ENCODE results near the gene ZNRF2.

Gene ZNRF2

GRCh38 chr7:30322271-30323005 is 38.0 kb downstream of the ZNRF2 start:
- DNase-seq = no peak

- no peak for DNase-seq
Observed at GRCh38 chr7:30323006-30323355, 38.6 kb downstream of the ZNRF2 start.

- no peak for DNase-seq
Observed at GRCh38 chr7:30327813-30328212, 43.4 kb downstream of the ZNRF2 start.

GRCh38 chr7:30328381-30328780 is 44.0 kb downstream of the ZNRF2 start:
- DNase-seq = no peak

DNA sequence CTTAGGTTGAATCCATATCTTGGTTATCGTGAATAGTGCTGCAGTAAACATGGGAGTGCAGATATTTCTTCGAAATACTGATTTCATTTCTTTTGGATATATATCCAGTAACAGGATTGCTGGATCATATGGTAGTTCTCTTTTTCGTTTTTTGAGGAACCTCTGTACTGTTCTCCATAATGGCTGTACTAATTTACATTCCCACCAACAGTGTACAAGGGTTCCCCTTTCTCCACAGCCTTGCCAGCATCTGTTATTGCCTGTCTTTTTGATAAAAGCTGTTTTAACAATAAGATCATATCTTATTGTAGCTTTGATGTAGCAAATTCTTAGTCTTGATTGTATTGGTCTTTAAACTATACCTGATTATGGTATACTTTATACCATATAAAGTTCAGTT is 45.3 kb downstream of the ZNRF2 start:
- DNase-seq = no peak

DNA sequence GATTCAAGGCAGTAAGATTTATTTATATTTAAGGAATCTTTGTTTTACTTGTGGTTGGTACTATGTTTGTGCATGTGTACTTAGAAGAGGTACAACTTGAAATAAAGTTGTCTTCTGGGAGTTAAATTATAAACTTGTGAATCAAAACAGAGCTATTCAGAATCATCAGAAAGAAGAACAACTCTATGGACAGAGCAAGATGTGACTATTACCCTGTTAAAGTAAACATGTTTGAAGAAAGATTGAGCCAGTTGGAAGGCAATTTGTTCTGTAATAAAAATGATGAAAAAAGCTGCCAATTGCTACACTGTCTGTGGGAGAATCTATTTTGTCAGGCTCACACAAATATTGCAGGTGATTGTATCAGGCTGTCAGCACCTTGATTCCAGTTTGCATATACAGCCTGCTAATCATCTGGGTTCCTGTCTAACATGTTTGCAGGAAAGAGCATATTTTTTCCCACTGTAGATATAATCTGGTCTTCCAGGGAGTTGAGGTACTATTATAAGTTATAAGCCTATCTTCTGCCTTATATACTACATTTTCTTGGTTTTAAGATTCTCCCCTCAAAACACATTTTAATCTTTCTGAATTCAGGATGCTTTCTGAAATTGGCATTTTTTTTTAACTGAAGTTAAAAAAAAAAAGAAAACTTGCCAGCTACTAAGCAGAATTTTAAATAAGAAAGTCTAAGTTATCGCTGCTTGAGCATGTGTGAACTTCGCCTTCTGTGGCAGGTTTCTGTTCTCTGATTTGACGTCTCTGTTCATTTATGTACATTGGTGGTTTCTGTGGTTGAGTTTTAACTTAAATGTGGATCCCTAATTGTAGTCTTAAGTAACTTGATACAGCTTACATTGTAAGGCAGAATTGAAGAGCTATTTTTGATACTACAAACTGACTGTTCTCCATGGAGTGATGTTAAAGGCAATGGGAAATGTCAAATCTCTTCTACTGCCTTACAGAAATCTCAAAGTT is 46.0 kb downstream of the ZNRF2 start:
- no peak for DNase-seq

DNA sequence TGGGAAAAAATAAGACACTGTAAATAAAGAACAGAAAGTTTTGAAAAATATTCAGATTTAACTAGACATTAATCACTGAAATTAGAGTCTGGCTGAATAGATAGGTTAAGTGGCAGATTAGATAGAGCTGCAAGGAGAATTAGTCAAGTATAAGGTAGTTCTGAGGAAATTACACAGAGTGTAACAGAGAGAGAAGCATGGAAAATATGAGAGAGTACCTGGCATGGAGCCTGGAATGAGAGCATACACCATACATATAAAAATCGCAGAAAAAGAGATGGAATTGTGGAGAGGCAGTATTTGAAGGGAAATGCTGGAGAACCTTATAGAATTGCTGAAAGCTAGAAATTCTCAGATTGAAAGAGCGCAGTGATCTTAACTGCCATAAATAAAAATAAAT is 46.9 kb downstream of the ZNRF2 start:
- no peak for DNase-seq

- no peak for DNase-seq
Observed at GRCh38 chr7:30332549-30332948, 48.2 kb downstream of the ZNRF2 start.

DNA sequence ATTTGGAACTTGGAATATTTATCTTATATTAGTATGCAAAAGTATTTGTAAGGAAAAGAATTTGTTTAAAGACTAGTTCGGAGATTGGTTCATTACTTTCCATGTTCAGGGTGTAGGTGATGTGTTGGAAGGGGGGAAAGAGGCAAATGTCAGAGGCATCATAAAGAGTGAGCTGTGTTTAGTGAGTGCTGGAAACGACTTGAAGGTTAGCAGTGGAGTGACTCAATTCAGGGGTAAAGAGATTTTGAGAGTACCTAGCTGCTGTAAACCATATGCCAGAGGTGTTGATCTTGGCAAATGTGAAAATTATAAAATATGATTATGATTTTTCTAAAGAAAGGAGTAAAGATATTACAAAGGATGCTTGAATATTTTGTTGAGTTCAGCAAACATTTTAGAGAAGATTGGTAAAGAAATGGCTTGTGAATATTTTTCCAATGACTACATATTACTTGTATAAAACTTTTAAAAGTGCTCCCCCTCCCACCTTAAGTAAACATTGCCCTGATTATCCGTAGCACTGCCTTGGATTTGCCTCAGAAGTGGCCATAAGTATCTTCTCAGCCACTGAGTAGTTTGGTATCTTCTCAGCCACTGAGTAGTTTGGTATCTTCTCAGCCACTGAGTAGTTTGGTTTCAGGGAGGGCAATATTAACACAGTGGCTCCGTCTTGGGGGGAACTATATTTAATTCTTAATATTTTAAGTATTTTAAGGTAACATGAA is 51.5 kb downstream of the ZNRF2 start:
- no peak for DNase-seq

DNA sequence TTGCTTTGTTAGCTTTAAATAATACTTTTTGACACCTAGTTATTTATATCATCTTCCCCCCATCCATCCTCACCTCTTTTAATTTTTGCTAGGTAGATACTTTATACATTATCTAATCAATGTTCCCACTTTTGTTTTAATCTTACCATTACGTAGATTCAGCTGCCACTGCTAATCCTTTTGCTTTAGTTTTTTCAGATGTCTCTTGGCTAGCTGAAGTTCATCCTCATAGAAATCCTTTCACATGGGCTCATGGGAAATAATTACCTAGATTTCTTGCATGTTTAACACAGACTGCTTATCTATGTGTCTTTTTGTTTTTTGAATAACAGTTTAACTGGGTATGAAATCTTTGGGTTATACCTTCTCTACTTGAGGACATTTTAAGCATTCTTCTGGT is 60.1 kb downstream of the ZNRF2 start:
- no peak for DNase-seq

DNA sequence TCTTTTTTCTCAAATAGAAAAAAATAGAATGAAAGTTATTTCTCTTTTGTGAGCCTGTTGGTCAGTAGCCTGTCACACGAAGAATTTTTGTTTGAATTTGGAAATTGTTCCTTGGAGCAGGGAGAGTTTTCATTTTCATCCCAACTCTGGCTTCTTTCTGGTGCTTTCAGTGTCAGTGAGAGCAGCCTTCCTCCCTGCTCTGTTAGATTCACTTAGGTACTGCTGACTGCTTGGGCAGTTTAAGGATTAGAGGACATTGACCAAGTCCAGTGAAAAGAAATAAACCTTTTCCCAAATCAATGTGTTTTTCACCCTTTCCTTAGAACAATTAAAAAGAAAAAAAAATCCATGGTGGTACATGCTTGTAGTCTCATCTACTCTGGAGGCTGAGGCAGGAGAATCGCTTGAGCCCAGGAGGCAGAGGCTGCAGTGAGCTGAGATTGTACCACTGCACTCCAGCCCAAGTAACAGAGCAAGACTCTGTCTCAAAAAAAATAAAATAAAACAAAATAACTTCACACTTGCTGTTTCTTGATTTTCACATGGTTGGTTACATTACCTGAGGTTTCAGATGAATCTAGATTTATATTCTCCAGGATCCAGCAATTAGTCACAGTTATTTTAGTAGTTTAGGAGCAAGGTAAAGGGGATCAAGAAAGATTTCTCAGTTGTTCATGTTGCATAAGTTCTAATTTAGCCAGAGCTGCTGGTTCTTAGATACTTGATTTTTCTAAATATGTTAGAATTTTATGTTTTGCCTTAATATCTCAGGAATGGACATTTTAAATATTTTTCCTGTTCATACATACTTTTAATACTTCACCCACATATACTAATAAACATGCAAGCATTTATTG is 63.1 kb downstream of the ZNRF2 start:
- no peak for DNase-seq

DNA sequence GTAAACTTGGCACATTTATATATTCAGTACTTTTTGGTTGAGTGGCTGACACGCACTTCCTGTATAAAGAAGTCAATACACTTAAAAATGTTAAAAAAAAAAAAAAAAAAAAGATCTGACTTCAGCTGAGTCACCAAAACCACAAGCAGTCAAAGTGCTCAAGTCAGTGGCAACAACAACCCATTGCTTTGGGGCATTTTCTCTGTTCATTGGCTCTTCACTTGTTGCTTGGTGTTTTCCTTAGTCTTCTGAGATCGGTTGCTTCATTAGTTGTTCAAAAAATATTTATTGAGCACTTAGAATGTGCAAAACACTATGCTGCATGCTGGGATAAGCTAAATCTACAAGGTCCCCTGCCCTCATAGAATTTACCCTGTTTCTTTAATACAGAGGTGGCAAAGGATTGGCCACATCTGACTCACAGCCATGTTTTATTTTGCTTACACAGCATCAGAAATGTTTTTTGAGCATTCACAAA is 63.7 kb downstream of the ZNRF2 start:
- DNase-seq = no peak

DNA sequence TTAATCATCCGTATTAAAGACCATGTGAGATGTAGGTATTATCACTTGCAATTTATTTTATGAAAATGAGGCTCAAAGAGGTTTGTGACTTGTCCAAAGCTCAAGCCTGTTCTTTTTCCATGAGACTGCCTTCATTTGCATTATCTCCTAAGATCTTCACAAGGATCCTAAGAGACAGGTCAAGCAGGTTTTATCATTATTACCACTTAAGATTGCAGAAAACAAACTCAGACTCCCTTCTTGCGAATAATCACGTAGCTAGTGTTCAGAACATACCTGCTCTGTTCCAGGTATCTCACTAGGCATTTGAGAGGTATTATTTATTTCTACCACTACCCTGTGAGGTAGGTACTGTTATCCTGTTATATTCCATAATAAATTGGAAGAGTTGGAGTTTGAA is 64.8 kb downstream of the ZNRF2 start:
- DNase-seq = no peak

- no peak for DNase-seq
Observed at GRCh38 chr7:30349816-30350215, 65.4 kb downstream of the ZNRF2 start.

- DNase-seq = no peak
Observed at GRCh38 chr7:30351286-30351685, 66.9 kb downstream of the ZNRF2 start.

GRCh38 chr7:30351724-30352123 is 67.3 kb downstream of the ZNRF2 start:
- DNase-seq = no peak

DNA sequence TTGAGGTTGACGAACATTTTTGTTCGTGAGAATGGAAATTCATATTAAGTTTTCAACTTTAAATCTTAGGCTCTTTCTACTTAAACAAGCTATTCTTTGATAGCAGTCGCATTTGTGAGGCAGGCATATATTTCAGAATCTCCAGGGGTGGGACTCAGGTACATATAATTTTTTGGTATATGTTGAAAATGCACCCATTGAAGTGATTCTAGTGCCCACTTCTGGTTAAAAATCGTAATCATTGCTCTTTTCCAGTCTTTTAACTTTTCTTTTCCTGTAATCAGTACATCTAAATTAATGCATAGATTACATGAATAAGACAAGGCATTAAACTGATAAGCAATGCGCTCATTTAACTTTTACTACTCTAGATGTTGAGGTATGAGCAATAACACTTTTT is 67.8 kb downstream of the ZNRF2 start:
- DNase-seq = no peak

- no peak for DNase-seq
Observed at GRCh38 chr7:30353532-30353931, 69.1 kb downstream of the ZNRF2 start.

- DNase-seq = no peak
Observed at GRCh38 chr7:30353932-30354607, 69.7 kb downstream of the ZNRF2 start.

- no peak for DNase-seq
Observed at GRCh38 chr7:30354791-30355190, 70.4 kb downstream of the ZNRF2 start.

DNA sequence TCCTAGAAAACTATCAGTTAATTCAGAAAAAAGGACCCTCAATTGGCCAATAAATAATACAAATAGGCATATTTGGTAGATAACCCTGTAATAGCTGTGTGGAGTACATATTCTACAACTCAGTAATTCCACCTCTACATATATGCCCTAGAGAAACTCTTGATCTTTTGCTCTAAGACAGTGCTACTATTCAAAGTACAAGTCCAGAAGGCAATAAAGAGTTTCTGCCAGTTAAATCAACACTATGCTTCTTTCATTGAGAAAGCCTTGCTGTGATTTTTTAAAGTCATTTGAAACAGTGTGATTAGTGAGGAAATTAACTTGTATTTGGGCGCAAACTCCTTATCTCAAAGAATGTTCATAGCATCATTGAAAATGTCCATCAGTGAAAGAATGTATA is 75.6 kb downstream of the ZNRF2 start:
- DNase-seq = no peak

All from activated CD4-positive, CD25-positive, alpha-beta regulatory T cell treated with anti-CD3 and anti-CD28 coated beads, Interleukin-2, amount 50 U/mL, for 72 hours (primary cell).